HG02852 (cell line): ENCODE results near the gene SCRN2.

Experiments
- ATAC-seq: cut with Tn5 transposase; IDR thresholded peaks from one replicate; pipeline ENCODE4 v1.9.1; 2021; ENCODE audit warnings: mild to moderate bottlenecking, moderate library complexity; ENCODE audit not compliant: unreplicated experiment

SCRN2 gene

DNA sequence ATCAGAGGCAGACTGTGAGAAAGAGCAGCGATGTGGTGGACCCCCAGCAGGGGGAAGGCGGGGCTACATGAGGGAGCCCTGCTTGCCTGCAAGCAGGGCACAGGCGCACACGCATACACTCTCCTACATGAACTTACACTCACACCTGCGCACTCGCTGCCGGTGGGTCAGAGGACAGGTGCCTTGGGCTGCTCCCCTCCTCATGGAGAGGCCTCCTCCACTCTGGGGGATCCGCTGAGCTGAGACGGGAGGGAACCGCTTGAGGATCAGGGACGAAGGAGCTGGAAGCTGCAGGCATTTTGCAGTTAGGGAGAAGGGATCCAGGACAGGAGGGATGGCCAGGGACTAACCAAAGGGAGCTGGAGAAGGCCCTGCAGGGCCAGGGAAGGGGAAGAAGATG lies 33.7 kb downstream of the SCRN2 start:
- ATAC-seq: no peak

GRCh38 chr17:47806913-47807255 lies 34.2 kb downstream of the SCRN2 start:
- no peak for ATAC-seq

DNA sequence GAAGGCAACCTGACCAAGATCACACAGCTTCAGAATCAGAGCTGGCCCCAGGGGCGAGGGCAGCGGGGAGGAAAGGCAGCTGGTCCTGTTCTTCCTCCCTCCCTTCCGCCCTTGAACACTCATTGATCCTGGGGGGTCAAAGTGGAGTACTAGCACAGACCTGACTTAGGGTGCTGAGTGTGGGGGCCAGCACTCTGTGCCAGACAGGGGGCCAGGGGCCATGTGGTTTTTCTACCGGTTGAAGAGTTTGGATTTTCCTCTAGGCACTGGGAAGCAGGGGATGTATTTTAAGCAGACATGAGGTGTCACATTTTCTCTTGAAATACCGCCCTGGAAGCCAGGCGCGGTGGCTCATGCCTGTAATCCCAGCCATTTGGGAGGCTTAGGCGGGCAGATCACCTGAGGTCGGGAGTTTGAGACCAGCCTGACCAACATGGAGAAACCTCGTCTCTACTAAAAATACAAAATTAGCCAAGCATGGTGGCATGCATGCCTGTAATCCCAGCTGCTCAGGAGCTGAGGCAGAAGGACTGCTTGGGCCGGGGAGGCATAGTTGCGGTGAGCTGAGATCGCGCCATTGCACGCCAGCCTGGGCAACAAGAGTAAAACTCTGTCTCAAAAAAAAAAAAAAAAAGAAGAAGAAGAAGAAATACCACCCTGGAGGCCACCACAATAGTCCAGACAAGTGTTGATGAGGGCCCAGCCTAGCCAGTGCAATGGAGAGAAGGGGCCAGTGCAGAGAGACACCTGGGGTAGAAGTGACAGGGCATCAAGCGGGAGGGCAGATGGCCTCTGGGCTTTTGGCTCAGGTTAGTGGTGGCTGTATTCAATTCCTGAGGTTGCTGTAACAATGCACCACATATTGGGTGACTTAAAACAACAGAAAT lies 34.8 kb downstream of the SCRN2 start:
- ATAC-seq: no peak

GRCh38 chr17:47804461-47804860 lies 36.6 kb downstream of the SCRN2 start:
- ATAC-seq: no peak

DNA sequence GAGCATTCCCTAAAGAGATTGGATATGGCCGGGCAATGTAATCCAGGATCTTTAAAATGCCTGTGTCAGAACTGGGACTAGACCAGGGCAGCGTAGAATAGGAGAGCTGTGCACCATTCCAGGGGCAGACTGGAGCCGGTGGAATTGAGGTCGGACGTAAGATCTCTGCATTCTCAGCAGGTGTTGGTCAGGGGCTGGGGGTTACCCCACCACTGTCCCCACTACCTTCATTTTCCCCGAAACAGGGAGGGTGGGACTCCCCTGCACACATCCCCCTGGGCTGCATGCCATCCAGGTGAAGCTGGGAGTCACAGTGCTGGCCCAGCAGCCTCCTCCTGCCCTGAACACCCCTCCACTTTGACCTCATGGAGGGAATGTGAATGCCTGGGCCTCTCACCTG lies 37.3 kb downstream of the SCRN2 start:
- ATAC-seq: no peak

DNA sequence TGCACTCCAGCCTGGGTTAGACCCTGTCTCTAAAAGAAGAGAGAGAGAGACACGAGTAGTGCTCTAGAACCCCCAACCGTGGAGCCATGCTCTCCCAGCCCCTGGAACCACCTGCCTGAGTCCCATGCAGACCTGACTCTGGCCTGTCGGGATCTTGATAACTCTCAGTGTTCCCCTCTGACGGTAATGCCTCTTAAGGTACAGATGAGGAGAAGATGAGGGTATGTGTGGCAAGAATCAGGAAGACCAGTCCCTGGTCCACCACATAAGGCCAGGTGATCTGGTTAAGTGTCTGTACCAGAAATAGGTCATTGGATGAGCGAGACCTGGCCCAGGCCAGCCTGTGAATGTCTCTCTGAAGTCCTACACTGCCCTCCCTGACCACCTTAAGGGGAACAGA lies 37.9 kb downstream of the SCRN2 start:
- ATAC-seq: no peak

DNA sequence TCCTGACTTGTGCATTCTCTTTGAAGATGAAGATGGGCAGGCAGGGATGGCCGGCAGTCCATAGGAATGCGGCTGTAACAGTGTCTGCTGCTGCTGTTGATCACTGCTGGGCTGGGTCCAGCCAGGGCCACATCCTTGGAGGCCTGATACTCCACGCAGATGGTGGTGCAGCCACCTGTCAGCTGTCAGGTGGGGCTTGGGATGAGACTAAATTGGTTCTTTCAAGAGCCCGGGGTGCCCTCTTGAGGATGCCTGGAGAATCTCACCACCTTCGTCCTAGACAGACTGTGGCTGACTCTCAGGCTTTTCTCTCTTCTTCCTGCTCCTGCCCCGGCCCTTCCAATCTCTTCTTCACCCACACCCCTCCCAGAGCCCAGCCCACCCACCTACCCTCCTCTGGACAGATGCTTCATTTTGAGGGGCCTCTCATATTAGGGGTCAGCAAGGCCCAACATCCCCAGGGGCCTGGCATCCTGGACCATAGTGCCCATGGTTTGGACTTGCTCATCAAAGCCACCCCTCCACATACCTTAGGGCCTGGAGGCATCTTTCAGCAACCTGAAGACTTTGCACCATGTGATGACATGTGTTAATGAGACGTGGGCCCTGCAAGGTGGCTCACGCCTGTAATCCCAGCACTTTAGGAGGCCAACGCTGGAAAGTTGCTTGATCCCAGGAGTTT lies 38.6 kb downstream of the SCRN2 start:
- no peak for ATAC-seq

DNA sequence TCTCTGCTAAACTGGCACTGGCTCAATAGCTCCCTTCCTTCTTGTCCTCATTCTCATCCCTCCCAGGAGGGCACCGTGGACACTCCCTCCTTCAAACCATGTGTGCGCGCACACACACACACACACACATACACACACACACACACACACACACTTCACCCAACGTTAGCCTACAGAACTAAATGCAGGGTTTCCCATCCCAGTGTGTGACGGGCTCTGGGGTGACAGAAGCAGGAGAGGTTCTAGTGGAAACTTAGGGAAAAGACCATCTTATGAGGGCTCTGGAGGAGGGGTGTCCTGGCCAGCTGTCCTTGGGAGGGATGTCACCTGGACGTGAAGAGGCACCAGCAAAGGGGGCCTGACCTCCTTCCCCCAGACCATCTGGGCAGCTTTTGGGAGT lies 39.2 kb downstream of the SCRN2 start:
- no peak for ATAC-seq

- no peak for ATAC-seq
These were observed 39.8 kb downstream of the SCRN2 start for GRCh38 chr17:47801176-47801765.

DNA sequence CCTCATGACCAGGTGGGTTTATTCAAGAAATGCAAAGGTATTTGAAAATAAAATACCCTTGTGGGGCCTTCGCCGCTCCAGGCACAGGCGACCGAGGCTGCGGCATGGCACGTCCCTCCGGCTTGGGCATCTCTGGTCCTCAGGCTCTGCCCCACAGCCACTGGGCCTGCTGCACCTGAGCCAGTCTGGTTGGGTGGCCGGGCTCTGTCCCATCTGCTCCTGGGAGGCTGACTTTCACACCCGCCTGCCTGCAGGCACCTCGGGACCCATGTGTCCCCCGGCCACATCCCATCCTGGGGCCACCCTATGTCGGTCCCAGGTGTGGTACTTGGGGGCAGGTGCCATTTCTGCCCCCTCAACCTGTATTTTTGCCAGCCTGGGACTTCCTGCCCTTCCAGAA lies 40.4 kb downstream of the SCRN2 start:
- no peak for ATAC-seq

DNA sequence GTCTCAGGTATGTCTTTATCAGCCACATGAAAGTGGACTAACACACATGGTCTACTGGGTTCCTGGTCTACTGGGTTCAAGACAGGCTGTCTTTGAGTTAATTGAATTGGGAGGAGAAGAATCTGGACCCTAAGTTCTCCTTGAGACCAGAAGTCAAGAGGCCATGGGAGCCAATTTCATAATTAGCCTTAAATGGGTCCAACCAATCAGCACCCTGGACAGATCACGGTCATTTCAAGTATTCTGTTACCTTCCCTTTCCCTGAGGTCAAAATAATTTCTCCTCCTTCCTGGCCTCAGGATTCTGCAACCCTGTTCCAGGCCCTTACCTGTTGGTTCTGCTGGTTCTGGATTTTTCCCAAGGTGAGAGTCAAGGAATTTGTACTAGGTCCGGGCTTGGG lies 43.3 kb downstream of the SCRN2 start:
- no peak for ATAC-seq

GRCh38 chr17:47792979-47793378 lies 48.1 kb downstream of the SCRN2 start:
- ATAC-seq: no peak

DNA sequence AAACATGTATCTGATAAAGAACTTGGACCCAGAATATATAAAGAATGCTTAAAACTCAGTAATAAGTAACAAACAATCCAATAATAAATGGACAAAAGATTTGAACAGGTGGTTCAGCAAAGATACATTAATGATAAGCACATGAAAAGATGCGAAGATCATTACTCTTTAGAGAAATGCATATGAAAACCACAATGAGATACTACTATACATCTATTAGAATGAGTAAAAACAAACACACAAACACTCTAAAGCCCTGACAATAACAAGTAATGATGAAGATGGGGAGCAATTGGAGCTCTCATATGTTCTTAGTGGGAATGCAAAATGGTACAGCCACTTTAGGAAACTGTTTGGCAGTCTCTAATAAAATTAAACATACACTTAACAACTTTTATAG lies 48.6 kb downstream of the SCRN2 start:
- ATAC-seq: no peak

DNA sequence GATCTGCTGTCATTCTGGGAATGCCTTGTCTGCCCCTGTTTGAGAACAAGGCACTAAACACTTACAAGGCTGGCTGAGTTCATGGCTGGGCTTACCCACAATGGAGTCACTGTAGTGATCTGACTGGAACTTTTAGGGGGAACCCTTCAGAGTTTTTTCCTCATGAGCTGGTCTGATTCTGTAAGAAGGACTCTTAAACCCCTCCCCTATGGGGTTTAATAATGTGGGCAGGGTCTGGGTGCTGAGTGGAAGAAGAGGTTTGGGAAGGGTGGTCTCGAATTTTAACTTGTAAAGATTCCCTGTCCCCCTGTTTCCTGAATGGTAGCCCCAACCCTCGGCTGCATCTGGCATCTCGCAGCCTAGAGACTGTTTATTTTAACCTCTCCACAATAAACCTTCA lies 50.0 kb downstream of the SCRN2 start:
- ATAC-seq: no peak

- ATAC-seq: no peak
These were observed 51.2 kb downstream of the SCRN2 start for GRCh38 chr17:47789611-47790561.
